Subcutaneous adipose tissue (tissue), 4 donors: Measurements from ENCODE around the gene RBM42. TPM values are rescaled to one million over a fixed set of nuclear protein-coding genes. Genes with fewer than 3 reads are reported as not detected.

Source experiments
- total RNA-seq, 4 donors: library from RNA; depleted of rRNA; stranded (reverse); fragments of >200 nt; gene quantifications; one replicate each; pipeline ENCODE4 v1.1.0, GENCODE V29; 2016
- TF ChIP-seq, protein P1 (sequence below): fragments of 450-650 bp; IDR thresholded peaks from one replicate; pipeline ENCODE4 v1.5.1; 2016; ENCODE audit warnings: low read depth, mild to moderate bottlenecking, control low read depth, antibody characterized with exemption, moderate library complexity

RBM42 gene
- total RNA-seq, 4 donors from 2014 or later, result 27.7 to 55.4 (median 32.6) TPM

DNA sequence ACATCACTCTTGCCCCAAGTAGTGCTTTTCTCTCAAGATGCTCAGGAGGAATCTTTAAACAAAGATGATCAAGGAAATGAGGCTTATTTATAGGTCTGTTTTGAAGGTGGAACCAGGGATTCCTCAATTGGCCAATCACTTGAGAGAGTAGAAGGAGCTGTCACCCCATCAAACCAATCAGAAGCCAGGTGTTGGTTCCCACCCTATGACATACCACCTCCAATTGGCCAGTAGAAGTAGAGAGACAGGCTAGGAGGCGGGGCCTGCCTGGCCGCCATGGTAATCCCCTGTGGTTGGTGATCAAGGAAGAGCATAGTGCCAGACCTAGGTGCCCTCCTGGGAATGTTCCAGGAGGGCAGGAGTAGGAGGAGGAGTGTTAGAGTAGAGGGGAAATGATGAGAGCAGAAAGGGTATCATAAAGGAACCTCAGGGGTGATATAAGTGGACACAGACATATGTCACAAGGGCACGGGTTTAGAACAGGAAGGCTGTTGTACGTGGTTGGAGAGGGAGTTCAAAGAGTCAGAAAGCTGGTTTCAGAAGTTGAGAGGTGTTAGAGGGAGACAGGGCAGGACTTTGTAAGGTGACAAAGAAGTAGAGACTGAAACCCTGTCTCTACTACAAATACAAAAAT lies 32.4 kb upstream of the RBM42 start:
- TF ChIP-seq, protein P1, sequence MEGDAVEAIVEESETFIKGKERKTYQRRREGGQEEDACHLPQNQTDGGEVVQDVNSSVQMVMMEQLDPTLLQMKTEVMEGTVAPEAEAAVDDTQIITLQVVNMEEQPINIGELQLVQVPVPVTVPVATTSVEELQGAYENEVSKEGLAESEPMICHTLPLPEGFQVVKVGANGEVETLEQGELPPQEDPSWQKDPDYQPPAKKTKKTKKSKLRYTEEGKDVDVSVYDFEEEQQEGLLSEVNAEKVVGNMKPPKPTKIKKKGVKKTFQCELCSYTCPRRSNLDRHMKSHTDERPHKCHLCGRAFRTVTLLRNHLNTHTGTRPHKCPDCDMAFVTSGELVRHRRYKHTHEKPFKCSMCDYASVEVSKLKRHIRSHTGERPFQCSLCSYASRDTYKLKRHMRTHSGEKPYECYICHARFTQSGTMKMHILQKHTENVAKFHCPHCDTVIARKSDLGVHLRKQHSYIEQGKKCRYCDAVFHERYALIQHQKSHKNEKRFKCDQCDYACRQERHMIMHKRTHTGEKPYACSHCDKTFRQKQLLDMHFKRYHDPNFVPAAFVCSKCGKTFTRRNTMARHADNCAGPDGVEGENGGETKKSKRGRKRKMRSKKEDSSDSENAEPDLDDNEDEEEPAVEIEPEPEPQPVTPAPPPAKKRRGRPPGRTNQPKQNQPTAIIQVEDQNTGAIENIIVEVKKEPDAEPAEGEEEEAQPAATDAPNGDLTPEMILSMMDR, result no peak

DNA sequence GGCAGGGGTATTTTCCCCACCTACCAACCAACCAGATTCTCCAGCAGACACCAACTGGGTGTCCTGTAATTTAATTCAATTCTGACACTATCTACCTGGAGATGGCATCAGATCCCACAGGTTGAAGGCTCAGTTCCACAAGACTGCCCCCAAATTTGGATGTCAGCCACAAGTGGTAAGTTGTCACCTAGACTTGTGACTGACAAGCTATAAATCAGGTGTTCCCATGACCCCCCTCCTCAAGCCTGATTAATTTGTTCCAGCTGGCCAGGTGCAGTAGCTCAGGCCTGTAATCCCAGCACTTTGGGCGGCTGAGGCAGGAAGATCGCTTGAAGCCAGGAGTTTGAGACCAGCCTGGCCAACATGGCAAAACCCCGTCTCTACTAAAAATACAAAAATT lies 26.9 kb upstream of the RBM42 start:
- TF ChIP-seq, protein P1, result no peak

DNA sequence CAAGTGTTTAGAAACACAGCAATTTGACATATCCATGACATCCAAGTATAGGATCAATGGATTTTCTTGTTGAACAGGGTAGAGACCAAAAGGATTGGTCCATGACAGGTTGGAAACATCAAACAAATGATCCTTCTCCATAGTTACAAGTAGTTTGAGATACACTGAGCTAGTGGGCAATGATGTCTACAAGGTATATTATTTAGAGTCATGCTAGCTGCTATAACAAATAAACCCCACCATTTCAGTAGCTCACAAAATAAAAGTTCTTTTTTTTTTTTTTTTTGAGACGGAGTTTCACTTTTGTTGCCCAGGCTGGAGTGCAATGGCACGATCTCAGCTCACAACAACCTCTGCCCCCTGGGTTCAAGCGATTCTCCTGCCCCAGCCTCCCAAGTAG lies 21.2 kb upstream of the RBM42 start:
- TF ChIP-seq, protein P1, result no peak

DNA sequence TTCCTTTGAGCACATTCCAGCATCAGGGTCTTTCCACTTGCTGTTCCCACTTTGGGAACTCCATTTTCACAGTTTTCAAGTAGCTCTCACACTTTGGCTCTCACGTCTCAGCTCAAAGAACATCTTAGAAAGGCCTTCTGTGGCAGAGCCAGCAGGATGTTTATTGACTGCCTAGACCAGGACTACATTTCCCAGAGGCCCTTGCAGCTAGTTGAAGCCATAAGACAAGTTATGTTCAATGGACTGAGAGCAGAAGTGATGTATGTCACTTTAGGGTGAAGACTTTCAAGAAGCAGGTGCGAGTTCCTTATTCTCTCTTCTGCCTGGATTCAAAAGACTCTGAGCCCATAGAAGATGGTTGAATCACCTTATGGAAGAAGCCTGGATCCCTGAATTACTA lies 20.6 kb upstream of the RBM42 start:
- TF ChIP-seq, protein P1, result no peak

DNA sequence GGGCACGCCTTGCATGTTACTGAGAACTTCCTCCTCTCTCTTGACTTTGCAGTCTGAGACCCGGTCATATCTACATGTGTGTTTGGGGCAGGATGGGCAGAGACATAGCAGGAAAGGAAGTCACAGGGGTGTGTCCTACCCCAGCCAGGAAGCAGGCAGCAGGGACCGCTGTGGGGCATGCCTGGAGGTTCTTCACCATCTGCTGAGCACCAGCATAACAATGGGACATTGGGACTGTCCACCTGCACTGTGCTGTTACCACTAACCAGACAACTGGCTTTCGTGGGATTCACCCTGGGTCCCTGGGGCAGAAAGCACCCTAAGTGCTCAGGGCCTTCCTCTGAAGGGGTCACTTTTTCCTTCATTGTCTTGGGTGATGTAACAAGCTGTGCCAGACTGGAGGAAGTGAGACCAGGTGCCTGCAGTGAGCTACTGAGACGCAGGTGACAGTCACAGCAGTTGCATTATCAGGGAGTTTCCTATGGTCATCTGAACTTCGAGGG lies 18.9 kb upstream of the RBM42 start:
- TF ChIP-seq, protein P1, result no peak

DNA sequence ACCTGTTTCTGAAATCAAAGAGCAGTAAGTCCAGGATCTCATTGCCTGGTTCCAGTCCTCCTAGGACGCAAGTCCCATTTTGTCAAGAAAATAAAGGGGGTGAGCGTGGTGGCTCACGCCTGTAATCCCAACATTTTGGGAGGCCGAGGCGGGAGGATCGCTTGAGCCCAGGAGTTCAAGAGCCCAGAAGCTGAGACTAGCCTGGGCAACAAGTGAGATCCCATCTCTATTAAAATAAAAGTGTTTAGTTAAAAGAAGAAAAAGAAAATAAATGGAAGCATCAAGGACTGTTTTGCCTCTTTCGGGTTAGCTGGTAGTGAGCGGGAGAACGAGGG lies 16.6 kb upstream of the RBM42 start:
- TF ChIP-seq, protein P1, result no peak

DNA sequence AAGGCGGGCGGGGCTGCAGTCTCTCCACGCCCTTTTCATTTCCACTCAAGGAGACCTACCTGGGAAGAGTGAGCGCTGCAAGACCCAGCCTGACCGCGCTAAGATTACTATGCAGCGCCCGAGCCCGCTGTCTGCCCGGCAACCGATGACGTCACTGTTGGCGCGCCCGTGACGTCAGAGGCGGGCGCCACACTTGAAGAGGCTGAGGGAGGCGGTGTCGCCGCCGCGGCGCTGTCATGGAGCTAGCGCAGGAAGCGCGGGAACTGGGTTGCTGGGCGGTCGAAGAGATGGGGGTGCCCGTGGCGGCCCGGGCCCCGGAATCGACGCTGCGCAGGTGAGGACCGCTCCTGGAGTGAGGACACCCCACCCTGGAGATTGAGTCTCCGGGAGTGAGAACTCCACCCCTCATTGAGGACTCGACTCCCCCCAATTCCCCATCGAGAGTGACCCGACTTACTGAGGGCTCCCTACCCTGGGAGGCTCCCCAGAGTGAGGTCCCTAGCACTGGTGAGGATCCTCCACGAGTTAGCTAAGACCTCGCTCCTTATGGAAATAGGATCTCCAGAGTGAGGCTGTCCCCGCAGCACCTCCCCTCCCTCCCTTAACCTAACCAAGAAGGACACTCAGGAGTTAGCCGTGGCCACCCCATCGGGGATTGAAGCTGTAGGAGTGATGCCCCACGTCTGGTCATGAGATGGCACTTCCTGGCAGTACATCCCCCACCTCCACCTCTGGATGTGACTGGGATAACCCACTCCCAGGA lies 16.1 kb upstream of the RBM42 start, which contains the start of gene HAUS5:
Gene HAUS5 (plus strand): TSS at position 177 of the 763 bp plus-strand sequence. CDS start 60 bp downstream, at position 237.
- TF ChIP-seq, protein P1, result no peak
